Fibroblast of mammary gland (primary cell): ENCODE data around the gene TTC33.

ENCODE experiments used
- DNase-seq: peaks from one replicate; pipeline ENCODE4 v3.0.0-alpha.2; 2010; ENCODE audit warnings: low read depth
- H3K4me3 ChIP-seq: 2 replicates; pipeline ENCODE4 v1.5.1; 2011; ENCODE audit warnings: low read depth, mild to moderate bottlenecking, low read length, moderate library complexity; ENCODE audit not compliant: control insufficient read depth
- CTCF ChIP-seq: conservative IDR thresholded peaks from 2 replicates; pipeline ENCODE4 v1.5.1; 2011; ENCODE audit warnings: low read depth, low read length, inconsistent platforms; ENCODE audit not compliant: control insufficient read depth, insufficient read depth

TTC33 gene

GRCh38 chr5:40606077-40606765, 149.5 kb downstream of the TTC33 start:
- DNase-seq, result no peak
- H3K4me3 ChIP-seq, result no peak overlapping the region
- no peak for TF ChIP-seq CTCF

GRCh38 chr5:40605295-40605958, 150.3 kb downstream of the TTC33 start:
- no peak overlapping the region for H3K4me3 ChIP-seq
- peak; percentile 28 for DNase-seq
- no peak for TF ChIP-seq CTCF

- no peak overlapping the region for H3K4me3 ChIP-seq
- TF ChIP-seq CTCF, result no peak
- no peak for DNase-seq
These were observed 152.4 kb downstream of the TTC33 start for GRCh38 chr5:40603378-40603777.

GRCh38 chr5:40601198-40601868, 154.4 kb downstream of the TTC33 start:
- no peak for TF ChIP-seq CTCF
- DNase-seq, result no peak
- H3K4me3 ChIP-seq, result no peak overlapping the region

- no peak overlapping the region for H3K4me3 ChIP-seq
- DNase-seq, result no peak
- TF ChIP-seq CTCF, result no peak
These were observed 155.4 kb downstream of the TTC33 start for GRCh38 chr5:40600383-40600782.

GRCh38 chr5:40599676-40600075, 156.1 kb downstream of the TTC33 start:
- DNase-seq, result no peak
- TF ChIP-seq CTCF, result no peak
- H3K4me3 ChIP-seq, result no peak overlapping the region
